KMS-11 (cell line): ENCODE data around the gene ELOVL7.

Experiments used
- H2AFZ ChIP-seq: fragments of 200-600 bp; sonication (generic); 2 replicates; pipeline ENCODE4 v1.6.1; 2016; ENCODE audit warnings: antibody characterized with exemption, mixed run types, low read depth
- H3K27ac ChIP-seq: fragments of 200-600 bp; sonication (generic); 2 replicates; pipeline ENCODE4 v1.6.1; 2016; ENCODE audit warnings: mild to moderate bottlenecking, mixed run types
- H3K27me3 ChIP-seq: fragments of 200-600 bp; sonication (generic); 2 replicates; pipeline ENCODE4 v1.6.1; 2017; ENCODE audit warnings: mild to moderate bottlenecking, low read depth, mixed run types, moderate library complexity; ENCODE audit not compliant: insufficient read depth
- H3K36me3 ChIP-seq: fragments of 200-600 bp; sonication (generic); 2 replicates; pipeline ENCODE4 v1.6.1; 2017; ENCODE audit warnings: mild to moderate bottlenecking, mixed run types; ENCODE audit not compliant: insufficient read depth
- H3K4me1 ChIP-seq: fragments of 200-600 bp; sonication (generic); 2 replicates; pipeline ENCODE4 v1.6.1; 2016; ENCODE audit warnings: mild to moderate bottlenecking, low read depth, mixed run types; ENCODE audit not compliant: poor library complexity, severe bottlenecking
- H3K4me2 ChIP-seq: fragments of 200-600 bp; sonication (generic); 2 replicates; pipeline ENCODE4 v1.7.0; 2016; ENCODE audit warnings: mild to moderate bottlenecking, mixed run types
- H3K4me3 ChIP-seq: fragments of 200-600 bp; sonication (generic); IDR thresholded peaks from 2 replicates; pipeline ENCODE4 v1.6.1; 2017; ENCODE audit warnings: low read depth, low read length, mixed read lengths; ENCODE audit not compliant: insufficient read depth
- H3K79me2 ChIP-seq: fragments of 200-600 bp; sonication (generic); 2 replicates; pipeline ENCODE4 v1.6.1; 2016; ENCODE audit warnings: low read depth, mixed run types; ENCODE audit not compliant: insufficient read depth
- H3K9ac ChIP-seq: fragments of 200-600 bp; sonication (generic); 2 replicates; pipeline ENCODE4 v1.6.1; 2016; ENCODE audit warnings: mild to moderate bottlenecking, mixed run types
- H4K20me1 ChIP-seq: fragments of 200-600 bp; sonication (generic); 2 replicates; pipeline ENCODE4 v1.6.1; 2016; ENCODE audit warnings: mild to moderate bottlenecking, mixed run types; ENCODE audit not compliant: insufficient read depth
- CTCF ChIP-seq: fragments of 200-600 bp; sonication (generic); conservative IDR thresholded peaks from 2 replicates; pipeline ENCODE4 v1.6.1; 2017; ENCODE audit warnings: low read depth, mild to moderate bottlenecking, antibody characterized with exemption, low read length, moderate library complexity, mixed read lengths

ELOVL7 gene

GRCh38 chr5:60810438-60811085, 33.5 kb downstream of the ELOVL7 start:
- Histone ChIP-seq H3K9ac (no peak overlapping the region), H4K20me1 (no peaks in the 10 kb centered on the region), H2AFZ (no peak overlapping the region), H3K4me2 (no peak overlapping the region), H3K36me3 (no peaks in the 10 kb centered on the region), H3K4me3 (no peak overlapping the region), H3K27me3 (no peaks in the 10 kb centered on the region), H3K4me1 (no peaks in the 10 kb centered on the region), H3K27ac (no peak overlapping the region), H3K79me2 (no peaks in the 10 kb centered on the region)
- no peak for TF ChIP-seq CTCF

- TF ChIP-seq CTCF = no peak
- no peak overlapping the region for H3K4me3 ChIP-seq
- no peak overlapping the region for H3K9ac ChIP-seq
- no peaks in the 10 kb centered on the region for H3K27me3 ChIP-seq
- H3K4me1 ChIP-seq = no peaks in the 10 kb centered on the region
- H3K27ac ChIP-seq = no peak overlapping the region
- H3K36me3 ChIP-seq = no peaks in the 10 kb centered on the region
- no peaks in the 10 kb centered on the region for H4K20me1 ChIP-seq
- no peak overlapping the region for H2AFZ ChIP-seq
- no peak overlapping the region for H3K4me2 ChIP-seq
- H3K79me2 ChIP-seq = no peaks in the 10 kb centered on the region
Observed at GRCh38 chr5:60809891-60810425, 34.1 kb downstream of the ELOVL7 start.

- H3K4me1 ChIP-seq = no peaks in the 10 kb centered on the region
- no peaks in the 10 kb centered on the region for H3K79me2 ChIP-seq
- no peak overlapping the region for H2AFZ ChIP-seq
- no peak overlapping the region for H3K4me3 ChIP-seq
- H3K27me3 ChIP-seq = no peaks in the 10 kb centered on the region
- H4K20me1 ChIP-seq = no peaks in the 10 kb centered on the region
- H3K36me3 ChIP-seq = no peaks in the 10 kb centered on the region
- no peak overlapping the region for H3K4me2 ChIP-seq
- no peak for TF ChIP-seq CTCF
- no peak overlapping the region for H3K9ac ChIP-seq
- no peak overlapping the region for H3K27ac ChIP-seq
Observed at GRCh38 chr5:60806591-60807243, 37.4 kb downstream of the ELOVL7 start.

GRCh38 chr5:60805463-60805862, 38.6 kb downstream of the ELOVL7 start:
- no peaks in the 10 kb centered on the region for H3K27me3 ChIP-seq
- no peaks in the 10 kb centered on the region for H3K4me1 ChIP-seq
- no peak overlapping the region for H2AFZ ChIP-seq
- H3K36me3 ChIP-seq = no peaks in the 10 kb centered on the region
- no peak overlapping the region for H3K27ac ChIP-seq
- H3K4me3 ChIP-seq = no peak overlapping the region
- H3K79me2 ChIP-seq = no peaks in the 10 kb centered on the region
- H4K20me1 ChIP-seq = no peaks in the 10 kb centered on the region
- no peak overlapping the region for H3K9ac ChIP-seq
- H3K4me2 ChIP-seq = no peak overlapping the region
- no peak for TF ChIP-seq CTCF
